HUES6 (cell line): ENCODE results near the gene SHLD2.
"Not testable (repeated sequence)": the region's sequence is repeated elsewhere in the genome, so short reads cannot be mapped to it uniquely, and the experiment has no call there.

Source experiments
- H3K27ac ChIP-seq: 2 replicates; pipeline ENCODE4 v1.7.0; 2013; ENCODE audit warnings: low read depth, mild to moderate bottlenecking, low read length, inconsistent platforms
- H3K27me3 ChIP-seq: 2 replicates; pipeline ENCODE4 v1.6.1; 2013; ENCODE audit warnings: low read length; ENCODE audit not compliant: control insufficient read depth, insufficient read depth
- H3K36me3 ChIP-seq: 2 replicates; pipeline ENCODE4 v1.6.1; 2013; ENCODE audit warnings: low read length; ENCODE audit not compliant: control insufficient read depth, insufficient read depth
- H3K4me1 ChIP-seq: 2 replicates; pipeline ENCODE4 v1.6.1; 2013; ENCODE audit warnings: low read length; ENCODE audit not compliant: control insufficient read depth, insufficient read depth
- H3K4me3 ChIP-seq: 2 replicates; pipeline ENCODE4 v1.5.1; 2013; ENCODE audit warnings: low read depth, low read length
- H3K9ac ChIP-seq: one replicate; pipeline ENCODE4 v1.6.1; 2013; ENCODE audit warnings: mild to moderate bottlenecking, low read length
- H3K9me3 ChIP-seq: 2 replicates; pipeline ENCODE4 v1.6.1; 2013; ENCODE audit warnings: low read depth, low read length; ENCODE audit not compliant: control insufficient read depth, insufficient read depth

The SHLD2 gene

GRCh38 chr10:87066865-87067264 lies 28.1 kb upstream of the SHLD2 start:
- H3K36me3 ChIP-seq = peaks cover 77% of the 10 kb centered on the region
- H3K4me3 ChIP-seq = no peak overlapping the region
- no peak overlapping the region for H3K9ac ChIP-seq
- H3K27ac ChIP-seq = no peak overlapping the region
- no peaks in the 10 kb centered on the region for H3K4me1 ChIP-seq
- no peaks in the 10 kb centered on the region for H3K27me3 ChIP-seq
- no peaks in the 10 kb centered on the region for H3K9me3 ChIP-seq

- Histone ChIP-seq H3K36me3 (peaks cover 79% of the 10 kb centered on the region), H3K9me3 (no peaks in the 10 kb centered on the region), H3K27me3 (no peaks in the 10 kb centered on the region), H3K9ac (no peak overlapping the region), H3K4me1 (no peaks in the 10 kb centered on the region), H3K27ac (no peak overlapping the region), H3K4me3 (no peak overlapping the region)
Measured at GRCh38 chr10:87068281-87068680, 26.7 kb upstream of the SHLD2 start.

GRCh38 chr10:87072449-87072848 lies 22.6 kb upstream of the SHLD2 start:
- H3K9me3 ChIP-seq = no peaks in the 10 kb centered on the region
- H3K4me1 ChIP-seq = no peaks in the 10 kb centered on the region
- H3K9ac ChIP-seq = no peak overlapping the region
- H3K27me3 ChIP-seq = no peaks in the 10 kb centered on the region
- H3K27ac ChIP-seq = no peak overlapping the region
- H3K4me3 ChIP-seq = no peak overlapping the region
- H3K36me3 ChIP-seq = peaks cover 58% of the 10 kb centered on the region

- not testable (repeated sequence) for H3K4me1 ChIP-seq, H3K9ac ChIP-seq, H3K9me3 ChIP-seq, H3K27me3 ChIP-seq, H3K27ac ChIP-seq, H3K4me3 ChIP-seq
- peaks cover 37% of the 10 kb centered on the region for H3K36me3 ChIP-seq
Measured at GRCh38 chr10:87076421-87076820, 18.6 kb upstream of the SHLD2 start.

- Histone ChIP-seq H3K36me3 (peaks cover 10% of the 10 kb centered on the region), H3K4me1 (no peaks in the 10 kb centered on the region), H3K9ac (no peak overlapping the region), H3K9me3 (peaks cover 12% of the 10 kb centered on the region), H3K27ac (no peak overlapping the region), H3K27me3 (no peaks in the 10 kb centered on the region), H3K4me3 (no peak overlapping the region)
Measured at GRCh38 chr10:87079106-87079836, 15.7 kb upstream of the SHLD2 start.

- peaks cover 14% of the 10 kb centered on the region for H3K9me3 ChIP-seq
- not testable (repeated sequence) for H3K27ac ChIP-seq, H3K4me1 ChIP-seq, H3K27me3 ChIP-seq, H3K4me3 ChIP-seq, H3K36me3 ChIP-seq, H3K9ac ChIP-seq
Measured at GRCh38 chr10:87080621-87081020, 14.4 kb upstream of the SHLD2 start.

GRCh38 chr10:87081574-87081973 lies 13.4 kb upstream of the SHLD2 start:
- not testable (repeated sequence) for H3K27ac ChIP-seq

GRCh38 chr10:87082219-87082618 lies 12.8 kb upstream of the SHLD2 start:
- not testable (repeated sequence) for H3K4me3 ChIP-seq, H3K4me1 ChIP-seq, H3K27me3 ChIP-seq, H3K27ac ChIP-seq, H3K9ac ChIP-seq
- Histone ChIP-seq H3K36me3 (peaks cover 12% of the 10 kb centered on the region), H3K9me3 (peaks cover 14% of the 10 kb centered on the region)

More at GRCh38 chr10:87081574-87081973, 13.4 kb upstream of the SHLD2 start:
- H3K36me3 ChIP-seq, H3K27me3 ChIP-seq, H3K4me3 ChIP-seq, H3K9ac ChIP-seq, H3K4me1 ChIP-seq: not testable (repeated sequence)
- H3K9me3 ChIP-seq = peaks cover 14% of the 10 kb centered on the region

DNA sequence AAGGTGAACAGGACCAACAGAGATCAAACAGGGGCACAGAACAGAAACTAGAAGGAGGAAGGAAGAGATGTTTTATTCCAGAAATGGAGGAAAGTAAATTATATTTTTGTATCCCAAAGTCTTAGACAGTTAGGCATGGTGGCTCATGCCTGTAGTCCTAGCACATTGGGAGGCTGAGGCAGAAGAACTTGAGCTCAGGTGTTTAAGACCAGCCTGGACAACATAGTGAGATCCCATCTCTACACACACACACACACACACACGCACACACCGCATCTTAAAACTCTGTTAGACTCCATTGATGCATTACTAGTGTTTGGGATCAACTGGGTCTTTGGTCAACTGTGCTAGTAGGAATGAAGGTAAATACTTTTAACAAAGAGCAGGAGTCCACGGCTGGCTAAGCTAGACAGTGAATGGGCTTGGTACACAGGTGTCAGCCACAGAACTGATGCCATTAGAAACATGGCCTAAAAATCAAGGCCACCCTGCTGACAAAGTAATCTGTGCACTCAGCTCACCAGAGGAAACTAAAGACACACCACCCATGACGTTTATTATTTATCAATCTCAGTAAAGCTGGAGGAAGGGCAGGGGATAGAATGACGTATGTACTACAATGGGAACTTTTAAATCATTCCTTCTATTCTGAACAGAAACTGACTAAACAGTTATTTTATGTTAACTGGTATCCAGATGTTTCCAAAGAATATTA lies 11.3 kb upstream of the SHLD2 start:
- Histone ChIP-seq H3K9me3 (peaks cover 12% of the 10 kb centered on the region), H3K36me3 (peaks cover 16% of the 10 kb centered on the region)
- not testable (repeated sequence) for H3K4me1 ChIP-seq, H3K27me3 ChIP-seq, H3K9ac ChIP-seq, H3K4me3 ChIP-seq, H3K27ac ChIP-seq

- not testable (repeated sequence) for H3K9me3 ChIP-seq, H3K4me1 ChIP-seq, H3K27me3 ChIP-seq, H3K9ac ChIP-seq, H3K27ac ChIP-seq, H3K4me3 ChIP-seq
- peaks cover 19% of the 10 kb centered on the region for H3K36me3 ChIP-seq
Measured at GRCh38 chr10:87084291-87084782, 10.7 kb upstream of the SHLD2 start.

DNA sequence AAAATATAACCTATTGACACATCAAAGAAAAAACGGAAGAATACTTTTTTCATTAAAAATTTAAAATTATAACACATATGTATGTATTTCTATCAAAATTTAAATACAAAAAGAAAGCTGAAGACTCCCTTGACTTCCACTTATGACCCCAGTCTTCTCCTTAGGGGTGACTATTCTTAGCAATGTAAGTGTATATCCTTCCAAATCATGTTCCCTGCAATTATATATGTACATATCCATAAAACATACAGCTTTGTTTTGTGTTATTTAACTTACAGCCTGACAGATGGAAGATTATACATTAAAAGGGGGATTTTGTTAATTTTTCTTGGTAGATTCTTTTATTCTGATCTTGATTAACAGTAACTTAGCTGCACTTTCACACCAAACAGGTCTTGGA lies 9.5 kb upstream of the SHLD2 start:
- Histone ChIP-seq H3K27me3 (no peaks in the 10 kb centered on the region), H3K4me1 (peaks cover 5% of the 10 kb centered on the region), H3K9ac (no peak overlapping the region), H3K36me3 (peaks cover 20% of the 10 kb centered on the region), H3K4me3 (no peak overlapping the region), H3K9me3 (peaks cover 7% of the 10 kb centered on the region; the same call in 1 of the 2 replicates), H3K27ac (no peak overlapping the region)
